Common myeloid progenitor, CD34-positive (primary cell): ENCODE results near the gene FNBP1L.
A peak's percentile ranks its signal among the peaks of the same experiment; 100 is the strongest.
"Not testable (repeated sequence)": the region's sequence is repeated elsewhere in the genome, so short reads cannot be mapped to it uniquely, and the experiment has no call there.

Experiments used
- CTCF ChIA-PET: fragments of 350-600 bp; sonication (Branson Sonifier 250); formaldehyde crosslinking; loops from one replicate; lab custom pipeline; 2021; ENCODE audit warnings: antibody characterized with exemption; lab: Charles Lee
- POLR2A ChIA-PET: fragments of 350-600 bp; sonication (Branson Sonifier 250); formaldehyde crosslinking; loops from one replicate; lab custom pipeline; 2021; ENCODE audit warnings: antibody characterized with exemption; lab: Charles Lee
- DNase-seq, 3 donors: peaks; one replicate each; pipeline versions ENCODE4 v3.0.0 to v3.0.0-alpha.2; 2013
- H3K27ac ChIP-seq, 2 experiments: 1 replicate in 1 of 2; 2 replicates in 1 of 2; pipeline ENCODE4 v1.7.0; 2013; ENCODE audit warnings: inconsistent platforms in 2 of 2, low read length in 2 of 2, mild to moderate bottlenecking in 2 of 2, low read depth in 1 of 2, moderate library complexity in 1 of 2; ENCODE audit not compliant: severe bottlenecking in 2 of 2, insufficient read depth in 1 of 2, poor library complexity in 1 of 2
- H3K27me3 ChIP-seq, 5 experiments: replicated peaks in 2 of 5; 1 replicate in 3 of 5; 2 replicates in 2 of 5; pipeline versions ENCODE4 v1.6.1 to v1.7.0; 2013; ENCODE audit warnings: low read length in 4 of 5, mild to moderate bottlenecking in 2 of 5, moderate library complexity in 2 of 5, inconsistent platforms in 1 of 5; ENCODE audit not compliant: insufficient read depth in 5 of 5, control insufficient read depth in 4 of 5
- H3K36me3 ChIP-seq, 4 experiments: 1 replicate in 2 of 4; 2 replicates in 2 of 4; pipeline versions ENCODE4 v1.6.1 to v1.7.0; 2013; ENCODE audit warnings: low read length in 3 of 4, control low read depth in 1 of 4, mild to moderate bottlenecking in 1 of 4; ENCODE audit not compliant: control insufficient read depth in 4 of 4, insufficient read depth in 4 of 4
- H3K4me1 ChIP-seq, 4 experiments: 1 replicate in 3 of 4; 2 replicates in 1 of 4; pipeline versions ENCODE4 v1.6.1 to v1.7.1; 2013; ENCODE audit warnings: low read length in 3 of 4, mild to moderate bottlenecking in 3 of 4, control low read depth in 1 of 4, inconsistent platforms in 1 of 4, moderate library complexity in 1 of 4; ENCODE audit not compliant: control insufficient read depth in 4 of 4, insufficient read depth in 4 of 4; ENCODE audit errors: control extremely low read depth in 1 of 4
- H3K4me3 ChIP-seq, 7 experiments: 1 replicate in 4 of 7; 2 replicates in 3 of 7; pipeline versions ENCODE4 v1.5.1 to v1.7.0; 2013; ENCODE audit warnings: mild to moderate bottlenecking in 7 of 7, low read length in 6 of 7, moderate library complexity in 6 of 7, inconsistent platforms in 2 of 7, low read depth in 2 of 7, control low read depth in 1 of 7; ENCODE audit not compliant: insufficient read depth in 4 of 7, control insufficient read depth in 1 of 7; ENCODE audit errors: extremely low read depth in 1 of 7
- H3K9me3 ChIP-seq, 5 experiments: 1 replicate in 4 of 5; 2 replicates in 1 of 5; pipeline versions ENCODE4 v1.6.1 to v1.7.1; 2013; ENCODE audit warnings: low read length in 4 of 5, mild to moderate bottlenecking in 2 of 5, inconsistent platforms in 1 of 5, low read depth in 1 of 5, moderate library complexity in 1 of 5; ENCODE audit not compliant: control insufficient read depth in 4 of 5, insufficient read depth in 2 of 5; ENCODE audit errors: control extremely low read depth in 1 of 5
- WGBS: methylation state at CpG from one replicate; pipeline ENCODE4 v1.1.5; 2013; ENCODE audit not compliant: insufficient coverage; 5-methylcytosine and 5-hydroxymethylcytosine counted together

Gene FNBP1L

GRCh38 chr1:93481899-93482298 is 34.0 kb downstream of the FNBP1L start:
- DNase-seq, H3K27me3 ChIP-seq, H3K27ac ChIP-seq, H3K4me3 ChIP-seq, CTCF ChIA-PET, H3K4me1 ChIP-seq, POLR2A ChIA-PET, H3K36me3 ChIP-seq: not testable (repeated sequence)
- WGBS: 100% methylated on average over 2 of the region's 5 CpGs
- peaks cover 0 to 18% (median 6%) of the 10 kb centered on the region in 5 experiments for H3K9me3 ChIP-seq

GRCh38 chr1:93483200-93483599 is 35.3 kb downstream of the FNBP1L start:
- ChIA-PET CTCF (no interaction called here), POLR2A (interaction anchor here (1.2 kb wide), 1 partner anchor 9 kb away, joined by 3 read pairs; no protein-coding TSS in a partner anchor)
- Histone ChIP-seq H3K27ac (no peak overlapping the region), H3K4me1 (no peaks in the 10 kb centered on the region), H3K36me3 (no peaks in the 10 kb centered on the region), H3K9me3 (peaks cover 0 to 12% (median 6%) of the 10 kb centered on the region in 5 experiments), H3K4me3 (no peak overlapping the region), H3K27me3 (no peaks in the 10 kb centered on the region)
- no peak for DNase-seq
- no CpG with 5 or more reads among the region's 3 CpGs for WGBS

GRCh38 chr1:93483606-93484005 is 35.7 kb downstream of the FNBP1L start:
- no peaks in the 10 kb centered on the region for H3K27me3 ChIP-seq
- H3K4me3 ChIP-seq: no peak overlapping the region
- DNase-seq: no peak
- H3K4me1 ChIP-seq: no peaks in the 10 kb centered on the region
- CTCF ChIA-PET: no interaction called here
- H3K9me3 ChIP-seq: peaks cover 0 to 8% (median 3%) of the 10 kb centered on the region in 5 experiments
- POLR2A ChIA-PET: interaction anchor here (1.2 kb wide), 1 partner anchor 9 kb away, joined by 3 read pairs; no protein-coding TSS in a partner anchor
- no peak overlapping the region for H3K27ac ChIP-seq
- H3K36me3 ChIP-seq: no peaks in the 10 kb centered on the region

GRCh38 chr1:93488207-93488606 is 40.3 kb downstream of the FNBP1L start:
- H3K27ac ChIP-seq: no peak overlapping the region

GRCh38 chr1:93489756-93490155 is 41.8 kb downstream of the FNBP1L start:
- H3K4me1 ChIP-seq: peaks cover 0 to 4% (median 0%) of the 10 kb centered on the region in 4 experiments
- no peaks in the 10 kb centered on the region for H3K27me3 ChIP-seq
- CTCF ChIA-PET: interaction anchor here (1.1 kb wide), 1 partner anchor 19 kb away, joined by 3 read pairs; no protein-coding TSS in a partner anchor
- no peak for DNase-seq
- H3K36me3 ChIP-seq: no peaks in the 10 kb centered on the region
- H3K27ac ChIP-seq: no peak overlapping the region
- POLR2A ChIA-PET: no interaction called here
- no peak overlapping the region for H3K4me3 ChIP-seq
- H3K9me3 ChIP-seq: peaks cover 0 to 2% (median 0%) of the 10 kb centered on the region in 5 experiments

More at GRCh38 chr1:93488207-93488606, 40.3 kb downstream of the FNBP1L start:
- Histone ChIP-seq H3K4me3 (no peak overlapping the region), H3K36me3 (no peaks in the 10 kb centered on the region), H3K27me3 (no peaks in the 10 kb centered on the region), H3K4me1 (peaks cover 0 to 4% (median 0%) of the 10 kb centered on the region in 4 experiments), H3K9me3 (no peaks in the 10 kb centered on the region)
- ChIA-PET CTCF (interaction anchor here (0.8 kb wide), 1 partner anchor 13 kb away, joined by 3 read pairs; no protein-coding TSS in a partner anchor), POLR2A (no interaction called here)
- DNase-seq: no peak
- WGBS: no CpG with 5 or more reads among the region's 2 CpGs

GRCh38 chr1:93490357-93490756 is 42.4 kb downstream of the FNBP1L start:
- Histone ChIP-seq H3K27ac (no peak overlapping the region), H3K27me3 (no peaks in the 10 kb centered on the region), H3K9me3 (peaks cover 0 to 2% (median 0%) of the 10 kb centered on the region in 5 experiments), H3K36me3 (no peaks in the 10 kb centered on the region), H3K4me1 (peaks cover 0 to 4% (median 0%) of the 10 kb centered on the region in 4 experiments), H3K4me3 (no peak overlapping the region)
- ChIA-PET CTCF (interaction anchor here (1.1 kb wide), 1 partner anchor 18 kb away, joined by 3 read pairs; no protein-coding TSS in a partner anchor), POLR2A (no interaction called here)
- peak in 1 of 3 donors; percentile 28 for DNase-seq

GRCh38 chr1:93495911-93496310 is 48.0 kb downstream of the FNBP1L start:
- Histone ChIP-seq H3K4me1 (no peaks in the 10 kb centered on the region), H3K9me3 (peaks cover 0 to 2% (median 0%) of the 10 kb centered on the region in 5 experiments), H3K4me3 (no peak overlapping the region), H3K36me3 (peaks cover 0 to 4% (median 2%) of the 10 kb centered on the region in 4 experiments), H3K27me3 (no peaks in the 10 kb centered on the region), H3K27ac (no peak overlapping the region)
- CTCF ChIA-PET: no interaction called here
- no peak for DNase-seq
- WGBS: 100% methylated on average over 1 of the region's 1 CpG
- POLR2A ChIA-PET: no interaction called here
